ENCODE measurements around the gene HSF4.

HSF4 gene

DNA sequence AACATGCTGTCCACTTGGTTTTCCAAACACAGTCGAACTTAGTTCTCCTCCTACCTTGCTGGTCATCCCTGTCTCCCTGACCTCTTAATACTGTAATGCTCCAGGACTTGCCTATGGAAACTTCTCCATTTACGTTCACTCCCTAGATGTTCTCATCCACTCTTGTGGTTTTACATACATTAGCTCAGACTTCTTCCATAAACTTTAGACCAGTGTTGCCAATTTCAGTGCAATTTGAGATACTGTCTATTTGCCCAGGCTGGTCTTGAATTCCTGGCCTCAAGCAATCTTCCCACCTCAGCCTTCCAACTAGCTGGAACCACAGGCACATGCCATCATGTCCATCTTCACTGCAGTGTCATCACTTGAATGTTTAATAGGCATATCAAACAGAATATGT lies 17.7 kb downstream of the HSF4 start:
- Histone ChIP-seq H3K4me1 (ENCODE audit: insufficient read depth, low read length, poor library complexity, severe bottlenecking) (peaks cover 18% of the 10 kb centered on the region), H3K27me3 (ENCODE audit: insufficient read depth, low read length, poor library complexity, severe bottlenecking) (no peaks in the 10 kb centered on the region), H3K4me2 (ENCODE audit: low read depth, low read length, poor library complexity, severe bottlenecking) (peak overlapping the region; percentile 96), H3K9ac (ENCODE audit: low read depth, low read length, poor library complexity, severe bottlenecking) (peak overlapping the region; percentile 74), H3K9me3 (ENCODE audit: insufficient read depth, low read depth, low read length) (no peaks in the 10 kb centered on the region), H3K79me2 (ENCODE audit: insufficient read depth, low read length) (peaks cover 25% of the 10 kb centered on the region), H3K9me2 (replicated peaks; ENCODE audit: low read depth, low read length) (no peaks in the 10 kb centered on the region), H4K20me1 (ENCODE audit: insufficient read depth, low read length, poor library complexity, severe bottlenecking) (peaks cover 20% of the 10 kb centered on the region), H3K36me3 (ENCODE audit: insufficient read depth, low read length) (no peaks in the 10 kb centered on the region), H3F3A (ENCODE audit: low read depth) (no peaks in the 10 kb centered on the region), H3K4me3 (ENCODE audit: low read length, poor library complexity, severe bottlenecking) (peak overlapping the region; percentile 90), H2AFZ (ENCODE audit: low read length) (no peak overlapping the region)
- TF ChIP-seq, protein P1, sequence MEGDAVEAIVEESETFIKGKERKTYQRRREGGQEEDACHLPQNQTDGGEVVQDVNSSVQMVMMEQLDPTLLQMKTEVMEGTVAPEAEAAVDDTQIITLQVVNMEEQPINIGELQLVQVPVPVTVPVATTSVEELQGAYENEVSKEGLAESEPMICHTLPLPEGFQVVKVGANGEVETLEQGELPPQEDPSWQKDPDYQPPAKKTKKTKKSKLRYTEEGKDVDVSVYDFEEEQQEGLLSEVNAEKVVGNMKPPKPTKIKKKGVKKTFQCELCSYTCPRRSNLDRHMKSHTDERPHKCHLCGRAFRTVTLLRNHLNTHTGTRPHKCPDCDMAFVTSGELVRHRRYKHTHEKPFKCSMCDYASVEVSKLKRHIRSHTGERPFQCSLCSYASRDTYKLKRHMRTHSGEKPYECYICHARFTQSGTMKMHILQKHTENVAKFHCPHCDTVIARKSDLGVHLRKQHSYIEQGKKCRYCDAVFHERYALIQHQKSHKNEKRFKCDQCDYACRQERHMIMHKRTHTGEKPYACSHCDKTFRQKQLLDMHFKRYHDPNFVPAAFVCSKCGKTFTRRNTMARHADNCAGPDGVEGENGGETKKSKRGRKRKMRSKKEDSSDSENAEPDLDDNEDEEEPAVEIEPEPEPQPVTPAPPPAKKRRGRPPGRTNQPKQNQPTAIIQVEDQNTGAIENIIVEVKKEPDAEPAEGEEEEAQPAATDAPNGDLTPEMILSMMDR (conservative IDR thresholded peaks at IDR 0.05; ENCODE audit: low read length), result no peak
- TF ChIP-seq EZH2phosphoT487 (IDR thresholded peaks at IDR 0.05; ENCODE audit: borderline replicate concordance), result no peak

DNA sequence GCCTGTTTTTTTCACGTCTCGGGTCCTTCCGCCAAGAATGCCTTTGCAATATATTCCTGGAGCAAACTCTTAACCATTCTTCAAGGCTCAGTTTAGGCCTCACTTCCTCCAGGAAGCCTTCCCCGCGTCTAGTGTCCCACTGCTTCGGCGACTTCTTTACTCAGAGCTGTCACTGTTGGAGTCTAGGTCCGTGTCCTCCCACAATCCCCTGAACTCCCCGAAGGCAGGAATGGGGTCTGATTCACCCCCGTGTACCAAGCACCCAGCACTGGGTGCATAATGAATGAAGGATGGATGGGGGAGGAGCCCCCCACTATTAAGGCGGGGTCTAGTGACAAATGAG lies 18.7 kb downstream of the HSF4 start:
- no peaks in the 10 kb centered on the region for H3F3A ChIP-seq (ENCODE audit: low read depth)
- no peaks in the 10 kb centered on the region for H3K27me3 ChIP-seq (ENCODE audit: insufficient read depth, low read length, poor library complexity, severe bottlenecking)
- no peaks in the 10 kb centered on the region for H3K36me3 ChIP-seq (ENCODE audit: insufficient read depth, low read length)
- peak overlapping the region; percentile 90 for H3K4me3 ChIP-seq (ENCODE audit: low read length, poor library complexity, severe bottlenecking)
- H3K4me2 ChIP-seq (ENCODE audit: low read depth, low read length, poor library complexity, severe bottlenecking), result peak overlapping the region; percentile 96
- H3K4me1 ChIP-seq (ENCODE audit: insufficient read depth, low read length, poor library complexity, severe bottlenecking), result peaks cover 18% of the 10 kb centered on the region
- H3K9me2 ChIP-seq (replicated peaks; ENCODE audit: low read depth, low read length), result no peaks in the 10 kb centered on the region
- no peak for TF ChIP-seq EZH2phosphoT487 (IDR thresholded peaks at IDR 0.05; ENCODE audit: borderline replicate concordance)
- TF ChIP-seq, protein P1 (conservative IDR thresholded peaks at IDR 0.05; ENCODE audit: low read length), result no peak
- peaks cover 25% of the 10 kb centered on the region for H3K79me2 ChIP-seq (ENCODE audit: insufficient read depth, low read length)
- peak overlapping the region; percentile 74 for H3K9ac ChIP-seq (ENCODE audit: low read depth, low read length, poor library complexity, severe bottlenecking)
- H3K9me3 ChIP-seq (ENCODE audit: insufficient read depth, low read depth, low read length), result no peaks in the 10 kb centered on the region
- peaks cover 20% of the 10 kb centered on the region for H4K20me1 ChIP-seq (ENCODE audit: insufficient read depth, low read length, poor library complexity, severe bottlenecking)
- peak overlapping the region; percentile 98 for H2AFZ ChIP-seq (ENCODE audit: low read length)

GRCh38 chr16:67183627-67184452 lies 19.3 kb downstream of the HSF4 start, which contains the start of gene MATCAP1:
MATCAP1 (minus strand) TSS chr16:67183963; CDS start chr16:67180610, 3,353 bp downstream.
- no peak for TF ChIP-seq EZH2phosphoT487 (IDR thresholded peaks at IDR 0.05; ENCODE audit: borderline replicate concordance)
- peaks cover 25% of the 10 kb centered on the region for H3K79me2 ChIP-seq (ENCODE audit: insufficient read depth, low read length)
- no peaks in the 10 kb centered on the region for H3K36me3 ChIP-seq (ENCODE audit: insufficient read depth, low read length)

More at GRCh38 chr16:67183627-67184452, 19.3 kb downstream of the HSF4 start, which contains the start of gene MATCAP1:
- H3F3A ChIP-seq (ENCODE audit: low read depth), result no peaks in the 10 kb centered on the region
- H3K4me3 ChIP-seq (ENCODE audit: low read length, poor library complexity, severe bottlenecking), result peak within 1 kb of the TSS; percentile 90
- peak within 1 kb of the TSS; percentile 98 for H2AFZ ChIP-seq (ENCODE audit: low read length)
- peak within 1 kb of the TSS; percentile 74 for H3K9ac ChIP-seq (ENCODE audit: low read depth, low read length, poor library complexity, severe bottlenecking)
- H3K9me3 ChIP-seq (ENCODE audit: insufficient read depth, low read depth, low read length), result no peaks in the 10 kb centered on the region
- H3K9me2 ChIP-seq (replicated peaks; ENCODE audit: low read depth, low read length), result no peaks in the 10 kb centered on the region
- no peaks in the 10 kb centered on the region for H3K27me3 ChIP-seq (ENCODE audit: insufficient read depth, low read length, poor library complexity, severe bottlenecking)
- peaks cover 17% of the 10 kb centered on the region for H3K4me1 ChIP-seq (ENCODE audit: insufficient read depth, low read length, poor library complexity, severe bottlenecking)
- H3K4me2 ChIP-seq (ENCODE audit: low read depth, low read length, poor library complexity, severe bottlenecking), result peak within 1 kb of the TSS; percentile 96
- peaks cover 20% of the 10 kb centered on the region for H4K20me1 ChIP-seq (ENCODE audit: insufficient read depth, low read length, poor library complexity, severe bottlenecking)

Measured in Loucy (cell line).